ENCODE measurements around the gene GDPD5.

Gene GDPD5

GRCh38 chr11:75563501-75563977 lies 37.8 kb upstream of the GDPD5 start:
- peak overlapping the region; percentile 100 for H3K4me3 ChIP-seq (replicated peaks; ENCODE audit: low read depth, low read length)
- TF ChIP-seq, protein P1, sequence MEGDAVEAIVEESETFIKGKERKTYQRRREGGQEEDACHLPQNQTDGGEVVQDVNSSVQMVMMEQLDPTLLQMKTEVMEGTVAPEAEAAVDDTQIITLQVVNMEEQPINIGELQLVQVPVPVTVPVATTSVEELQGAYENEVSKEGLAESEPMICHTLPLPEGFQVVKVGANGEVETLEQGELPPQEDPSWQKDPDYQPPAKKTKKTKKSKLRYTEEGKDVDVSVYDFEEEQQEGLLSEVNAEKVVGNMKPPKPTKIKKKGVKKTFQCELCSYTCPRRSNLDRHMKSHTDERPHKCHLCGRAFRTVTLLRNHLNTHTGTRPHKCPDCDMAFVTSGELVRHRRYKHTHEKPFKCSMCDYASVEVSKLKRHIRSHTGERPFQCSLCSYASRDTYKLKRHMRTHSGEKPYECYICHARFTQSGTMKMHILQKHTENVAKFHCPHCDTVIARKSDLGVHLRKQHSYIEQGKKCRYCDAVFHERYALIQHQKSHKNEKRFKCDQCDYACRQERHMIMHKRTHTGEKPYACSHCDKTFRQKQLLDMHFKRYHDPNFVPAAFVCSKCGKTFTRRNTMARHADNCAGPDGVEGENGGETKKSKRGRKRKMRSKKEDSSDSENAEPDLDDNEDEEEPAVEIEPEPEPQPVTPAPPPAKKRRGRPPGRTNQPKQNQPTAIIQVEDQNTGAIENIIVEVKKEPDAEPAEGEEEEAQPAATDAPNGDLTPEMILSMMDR (IDR thresholded peaks at IDR 0.05; ENCODE audit: low read length, missing control alignments), result no peak
- no peak for DNase-seq (ENCODE audit: low read depth)

DNA sequence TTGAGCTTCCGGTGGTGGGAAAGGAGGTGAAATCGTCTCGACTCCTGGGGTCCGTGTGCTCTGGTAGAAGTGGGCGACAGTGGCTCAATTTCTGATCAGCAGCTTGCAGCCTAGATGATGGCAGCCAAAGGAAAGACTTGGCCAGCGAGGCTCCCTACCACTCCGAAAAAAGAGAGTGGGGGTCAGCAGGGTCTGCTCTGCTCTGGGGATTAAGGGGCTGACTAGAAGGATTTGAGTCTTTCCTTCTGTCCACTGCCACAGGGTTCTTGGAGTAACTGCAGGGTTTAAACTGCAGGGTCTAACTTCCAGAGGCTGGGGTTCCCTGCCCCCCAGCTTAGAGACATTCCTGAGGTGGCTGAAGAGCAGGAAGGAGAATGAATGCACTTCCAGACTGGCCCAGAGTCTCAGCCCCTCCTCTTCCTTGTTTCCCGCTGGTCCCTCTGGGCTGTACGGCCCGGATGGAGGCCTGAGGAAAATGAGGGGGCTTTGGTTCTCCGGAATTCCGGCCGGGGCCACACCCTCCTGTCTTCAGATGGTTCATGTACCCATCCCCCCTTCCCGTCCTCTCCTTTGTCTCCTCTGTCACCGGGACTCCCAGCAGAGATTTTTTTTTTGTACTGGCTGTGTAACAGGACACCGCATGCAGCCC lies 37.2 kb upstream of the GDPD5 start:
- TF ChIP-seq, protein P1 (IDR thresholded peaks at IDR 0.05; ENCODE audit: low read length, missing control alignments), result no peak
- DNase-seq (ENCODE audit: low read depth), result peak; percentile 70
- peak overlapping the region; percentile 100 for H3K4me3 ChIP-seq (replicated peaks; ENCODE audit: low read depth, low read length)

GRCh38 chr11:75562048-75562835 lies 36.5 kb upstream of the GDPD5 start, which contains the start of gene SERPINH1:
Gene SERPINH1, plus strand, starts transcription at chr11:75562253. Its CDS starts 4,097 bp downstream, at chr11:75566350.
- H3K4me3 ChIP-seq (replicated peaks; ENCODE audit: low read depth, low read length), result peak within 1 kb of the TSS; percentile 100
- peak; percentile 91 for DNase-seq (ENCODE audit: low read depth)
- TF ChIP-seq, protein P1 (IDR thresholded peaks at IDR 0.05; ENCODE audit: low read length, missing control alignments), result no peak

DNA sequence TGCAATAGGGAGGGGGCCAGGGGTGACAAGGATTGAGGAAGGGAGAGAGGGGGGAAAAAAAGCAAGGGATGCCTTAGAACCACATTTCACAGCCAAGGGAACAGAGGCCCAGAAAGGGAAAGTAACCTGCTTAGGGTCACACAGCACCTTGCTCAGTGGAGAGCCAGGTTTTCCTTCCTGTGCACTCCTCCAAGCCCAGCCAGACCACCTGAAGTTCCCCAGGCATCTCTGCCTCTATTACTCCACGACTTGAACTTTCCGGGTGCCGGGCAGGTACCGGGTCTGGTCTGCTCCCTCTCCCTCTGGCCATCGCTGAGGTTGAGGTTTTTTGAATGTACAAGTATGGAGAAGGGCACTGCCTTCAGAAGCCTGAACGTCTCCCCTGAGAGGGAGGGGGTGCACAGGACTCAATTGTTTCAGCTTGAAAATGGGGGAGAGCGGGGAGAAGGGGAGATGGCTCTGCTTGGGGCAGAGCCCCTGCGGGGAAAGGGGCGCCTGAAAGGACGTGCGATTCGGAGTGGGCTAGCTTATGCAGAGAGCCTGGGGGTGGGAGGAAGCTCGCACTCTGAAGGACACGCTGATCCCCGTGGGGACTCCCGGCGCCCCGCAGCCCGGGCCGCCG lies 35.8 kb upstream of the GDPD5 start:
- TF ChIP-seq, protein P1 (IDR thresholded peaks at IDR 0.05; ENCODE audit: low read length, missing control alignments), result no peak
- H3K4me3 ChIP-seq (replicated peaks; ENCODE audit: low read depth, low read length), result peak overlapping the region; percentile 100
- no peak for DNase-seq (ENCODE audit: low read depth)

GRCh38 chr11:75560644-75561043 lies 34.9 kb upstream of the GDPD5 start:
- no peak overlapping the region for H3K4me3 ChIP-seq (replicated peaks; ENCODE audit: low read depth, low read length)
- no peak for DNase-seq (ENCODE audit: low read depth)
- TF ChIP-seq, protein P1 (IDR thresholded peaks at IDR 0.05; ENCODE audit: low read length, missing control alignments), result no peak

GRCh38 chr11:75558939-75559843 lies 33.5 kb upstream of the GDPD5 start:
- peak overlapping the region; percentile 34 for H3K4me3 ChIP-seq (replicated peaks; ENCODE audit: low read depth, low read length)
- TF ChIP-seq, protein P1 (IDR thresholded peaks at IDR 0.05; ENCODE audit: low read length, missing control alignments), result no peak
- DNase-seq (ENCODE audit: low read depth), result peak; percentile 93
